T47D (cell line): ENCODE data around the gene ADAM15.

Experiments used
- DNase-seq, 2 experiments: peaks; one replicate each; pipeline versions ENCODE4 v3.0.0 to v3.0.0-alpha.2; 2011 to 2012; ENCODE audit warnings: low read depth in 1 of 2, low spot score in 1 of 2
- JUND ChIP-seq: IDR thresholded peaks from 2 replicates; pipeline ENCODE4 v1.6.1; 2012; ENCODE audit warnings: low read depth
- in situ Hi-C: cut with HindIII; loops from 2 replicates; pipeline ENCODE4 v1.10.0; 2016; ENCODE audit warnings: low sequenced_read_pairs, low pct_unique_long_range_greater_than_20kb

ADAM15 gene

DNA sequence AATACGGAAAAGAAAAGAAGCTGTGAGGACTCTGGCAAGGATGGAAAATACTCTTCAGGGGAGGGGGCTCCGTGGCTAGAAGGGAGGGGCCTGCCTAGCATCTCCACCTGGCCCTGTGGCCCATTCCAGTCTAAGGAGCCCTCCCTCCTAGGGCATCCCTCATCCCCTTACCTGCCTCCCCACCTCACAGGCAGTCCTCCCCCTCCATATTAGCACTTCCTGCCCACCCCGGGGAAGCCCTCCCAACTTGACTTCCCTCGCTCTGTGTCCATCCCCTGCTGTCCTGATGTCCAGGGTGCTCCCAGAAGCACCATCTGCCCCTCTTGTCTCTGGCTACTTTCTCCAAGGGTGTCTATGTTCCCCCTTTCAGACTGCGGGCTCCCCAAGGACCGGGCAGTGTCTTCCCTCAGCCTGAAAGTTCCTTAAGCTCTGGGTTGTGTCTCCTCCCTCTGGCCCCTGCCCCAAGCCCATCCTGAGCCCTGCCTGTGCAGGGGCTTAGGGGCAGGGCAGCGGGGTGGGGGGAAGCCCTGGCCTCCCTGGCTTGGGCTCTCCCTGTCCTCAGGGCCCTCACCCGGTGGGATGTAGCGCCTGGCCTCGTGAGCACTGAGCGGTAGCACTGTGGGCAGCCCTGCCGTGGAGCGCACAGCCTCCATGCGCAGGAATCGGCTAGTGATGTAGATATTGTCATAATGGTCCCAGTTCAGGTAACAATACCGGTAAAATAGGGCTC is 21.4 kb upstream of the ADAM15 start:
- in situ Hi-C loops, result no loop called here
- DNase-seq, result no peak
- TF ChIP-seq JUND, result no peak

DNA sequence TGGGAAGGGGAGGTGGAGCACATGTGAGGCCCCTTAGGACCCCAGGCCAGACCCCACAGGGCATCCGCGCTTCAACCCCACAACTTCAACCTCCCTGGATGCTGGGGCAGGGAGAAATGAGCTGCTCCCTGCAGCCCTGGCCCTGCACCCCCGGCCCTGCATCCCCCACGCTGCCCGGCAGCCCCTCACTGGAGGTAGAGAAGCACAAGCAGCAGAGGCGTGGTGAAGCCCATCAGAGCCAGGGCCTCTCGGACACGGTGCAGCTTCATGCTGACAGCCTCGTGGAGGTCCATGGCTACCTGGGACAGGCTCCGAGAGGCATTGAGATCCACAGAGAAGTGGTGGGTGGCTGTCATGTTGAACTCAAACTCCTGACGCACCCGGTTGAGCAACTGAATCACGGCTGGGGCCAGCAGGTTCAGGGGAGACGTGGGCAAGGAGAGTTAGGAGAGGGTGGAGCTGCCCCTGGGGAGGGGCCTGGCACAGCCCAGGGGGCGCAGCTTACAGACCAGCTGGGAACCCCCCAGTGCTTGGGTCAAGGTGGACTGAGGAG is 20.8 kb upstream of the ADAM15 start:
- DNase-seq, result no peak
- in situ Hi-C loops, result no loop called here
- no peak for TF ChIP-seq JUND

DNA sequence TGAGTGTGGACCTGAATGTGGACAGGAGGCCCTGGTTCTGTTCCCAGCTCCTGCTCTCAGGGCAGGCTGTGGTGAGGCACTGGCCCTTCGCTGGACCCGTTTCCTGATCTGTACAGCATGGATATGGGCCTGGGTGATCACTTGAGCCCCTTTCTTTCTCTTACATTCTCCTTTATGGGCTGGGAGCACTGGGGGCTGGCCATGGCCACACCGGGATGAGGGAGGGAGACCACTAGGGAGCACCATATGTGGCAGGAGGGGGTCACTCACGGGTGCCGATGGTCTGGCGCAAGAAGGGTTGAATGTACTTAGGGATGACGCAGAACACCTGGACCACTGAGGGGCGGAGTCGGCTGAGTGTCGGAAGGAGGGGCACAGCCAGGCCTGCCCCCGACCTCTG is 20.2 kb upstream of the ADAM15 start:
- in situ Hi-C loops, result no loop called here
- no peak for TF ChIP-seq JUND
- no peak for DNase-seq

DNA sequence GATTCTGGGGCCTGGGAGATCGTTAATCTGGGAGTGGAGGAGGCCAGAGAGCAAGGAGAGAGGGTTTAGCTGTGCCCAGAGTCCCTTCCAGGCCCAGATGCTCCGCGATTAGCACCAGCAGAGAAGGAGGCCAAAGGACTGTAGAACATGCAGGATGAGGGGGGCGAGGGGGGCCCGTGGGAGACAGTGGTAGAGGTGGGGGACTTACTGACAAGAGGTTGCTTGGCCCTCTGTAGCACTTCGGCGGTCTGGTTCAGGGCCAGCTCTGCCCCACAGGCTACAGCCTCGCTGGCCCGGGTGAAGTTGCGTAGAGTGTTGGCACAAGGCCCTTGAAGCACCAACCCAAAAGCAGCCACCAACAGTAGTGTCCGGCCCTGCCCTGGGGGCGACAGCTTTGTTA is 18.2 kb upstream of the ADAM15 start:
- in situ Hi-C loops, result no loop called here
- no peak for TF ChIP-seq JUND
- no peak for DNase-seq

GRCh38 chr1:155033524-155033923 is 17.6 kb upstream of the ADAM15 start, which contains the start of the genes DCST1 and DCST2:
TSS of gene DCST1 (plus strand) at chr1:155033824. CDS start at chr1:155034037, 213 bp downstream.
TSS of gene DCST2 (minus strand) at chr1:155033781. CDS start at chr1:155033701, 80 bp downstream.
- no peak for TF ChIP-seq JUND
- in situ Hi-C loops, result no loop called here
- no peak for DNase-seq

DNA sequence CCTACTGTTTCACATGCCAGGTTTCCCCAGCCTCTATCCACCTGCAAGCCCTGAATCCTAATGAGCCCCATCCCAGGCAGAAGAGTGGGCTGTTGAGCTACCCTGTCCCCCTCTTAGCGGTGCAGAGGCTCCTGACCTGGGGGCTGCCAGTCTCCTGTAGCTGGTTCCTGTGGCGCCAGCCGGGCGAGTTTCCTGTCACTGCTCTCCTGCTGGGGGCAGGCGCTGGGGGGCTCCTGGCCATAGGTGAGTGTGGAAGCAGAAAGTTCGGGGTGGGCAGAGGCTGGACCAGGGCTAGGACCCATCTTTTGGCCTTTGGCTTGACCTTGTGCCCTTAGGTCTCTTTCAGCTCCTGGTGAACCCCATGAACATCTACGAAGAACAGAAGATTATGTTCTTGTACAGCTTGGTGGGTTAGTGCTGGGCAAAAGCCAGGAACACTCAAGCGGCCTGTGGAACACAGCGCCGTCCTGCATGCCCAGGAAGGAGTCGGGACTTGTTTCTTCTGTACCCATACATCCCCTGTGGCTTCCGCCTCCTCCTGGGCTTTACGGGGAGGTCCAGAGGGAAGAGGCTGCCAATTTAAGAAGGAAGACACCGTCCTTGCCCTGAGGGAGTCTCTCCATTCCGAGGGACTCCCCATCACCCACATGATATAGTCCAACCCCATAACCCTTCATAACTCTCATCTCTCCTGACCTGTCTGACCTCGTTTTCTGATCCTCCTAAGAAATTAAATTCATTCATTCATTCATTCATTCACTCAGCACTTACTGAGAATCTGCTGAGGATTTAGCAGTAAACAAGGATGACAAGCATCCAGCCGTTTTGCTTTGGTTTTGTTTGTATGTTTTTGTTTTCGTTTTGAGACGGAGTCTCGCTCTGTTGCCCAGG is 16.6 kb upstream of the ADAM15 start:
- in situ Hi-C loops, result no loop called here
- TF ChIP-seq JUND, result no peak
- no peak for DNase-seq

DNA sequence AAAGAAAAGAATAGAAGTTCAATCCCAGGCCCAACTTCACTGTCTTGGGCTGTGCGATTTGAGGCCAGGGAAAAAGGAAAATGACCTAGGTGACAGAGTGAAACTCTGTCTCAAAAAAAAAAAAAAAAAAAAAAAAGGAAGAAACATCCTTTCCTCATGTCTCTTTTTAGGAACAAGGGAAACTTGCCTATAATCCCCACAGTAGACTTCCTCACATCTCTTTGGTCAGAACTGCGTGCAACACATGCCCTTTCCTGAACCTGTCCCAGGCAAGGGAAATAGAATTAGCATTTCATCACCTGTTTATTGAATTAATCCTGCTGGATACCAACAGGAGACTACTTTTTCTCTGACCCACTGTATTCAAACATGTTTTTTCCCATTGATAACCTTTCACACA is 15.2 kb upstream of the ADAM15 start:
- TF ChIP-seq JUND, result no peak
- DNase-seq, result no peak
- in situ Hi-C loops, result no loop called here

DNA sequence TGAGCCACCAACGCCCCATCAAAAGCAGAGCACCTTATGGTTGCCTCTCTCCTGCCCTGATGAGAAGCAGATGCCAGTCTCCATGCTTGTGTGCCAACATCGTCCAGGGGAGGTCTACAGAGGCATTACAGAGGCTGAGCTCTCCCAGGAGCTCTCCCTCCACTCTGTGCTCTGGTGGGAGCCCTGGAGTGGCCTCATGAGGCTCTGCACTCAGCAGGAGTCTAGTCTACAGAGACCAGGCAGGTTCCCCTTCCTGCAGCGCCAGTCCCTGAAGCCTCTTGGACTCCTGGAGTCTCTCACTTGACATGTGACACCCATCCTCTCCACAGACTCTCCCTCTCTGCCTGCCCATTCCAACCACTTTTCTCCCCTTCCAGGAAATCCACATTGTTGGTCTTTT is 14.1 kb upstream of the ADAM15 start:
- no peak for DNase-seq
- in situ Hi-C loops, result no loop called here
- TF ChIP-seq JUND, result no peak

DNA sequence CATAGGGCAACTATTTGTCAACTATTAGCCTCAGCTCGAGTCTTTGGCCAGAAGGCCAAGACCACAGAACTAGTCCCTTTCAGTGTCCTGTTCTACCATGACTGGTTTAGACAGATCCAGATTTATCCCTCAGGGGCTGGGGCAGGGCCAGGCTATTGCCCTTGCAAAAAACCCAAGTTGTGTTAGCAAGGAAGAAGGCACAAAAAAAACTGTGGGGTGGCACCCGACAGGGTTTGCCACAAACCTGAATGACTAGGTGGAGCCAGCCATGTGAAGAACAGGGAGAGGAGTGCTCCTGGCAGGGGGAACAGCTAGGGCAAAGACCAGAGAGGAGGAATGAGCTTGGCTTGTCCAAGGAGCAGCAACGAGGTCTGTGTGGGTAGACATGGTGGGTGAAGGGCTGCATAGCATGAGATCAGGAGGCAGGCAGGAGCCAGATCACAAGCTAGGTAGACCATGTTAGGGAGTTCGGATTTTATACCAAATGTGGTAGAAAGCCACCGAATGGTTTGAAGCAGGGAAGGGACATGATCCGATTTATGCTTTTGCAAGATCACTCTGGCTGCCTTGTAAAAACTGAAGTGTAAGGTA is 13.2 kb upstream of the ADAM15 start:
- no peak for TF ChIP-seq JUND
- in situ Hi-C loops, result no loop called here
- DNase-seq, result no peak

- no peak for TF ChIP-seq JUND
- in situ Hi-C loops, result no loop called here
- peak in 1 of 2 experiments; percentile 84 for DNase-seq
These were observed 12.4 kb upstream of the ADAM15 start for GRCh38 chr1:155038602-155039307.

DNA sequence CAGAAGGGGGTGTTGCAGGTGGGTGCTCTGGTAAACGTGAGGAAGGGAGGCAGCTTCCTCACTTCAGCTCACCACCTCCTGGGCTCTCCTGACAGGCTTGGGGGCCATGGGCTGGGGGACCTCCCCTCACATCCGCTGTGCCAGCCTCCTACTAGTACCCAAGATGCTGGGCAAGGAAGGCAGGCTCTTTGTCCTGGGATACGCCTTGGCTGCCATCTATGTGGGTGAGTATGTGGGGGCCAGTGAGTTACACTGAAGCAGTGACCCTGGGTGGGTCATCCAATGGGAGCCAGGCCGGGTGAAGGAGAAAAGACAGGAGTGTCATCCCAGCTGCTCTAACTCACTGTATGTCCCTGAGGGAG is 11.8 kb upstream of the ADAM15 start:
- no peak for TF ChIP-seq JUND
- DNase-seq, result no peak
- in situ Hi-C loops, result no loop called here
